Nucleus accumbens (tissue), 56 donors: Measurements from ENCODE around the gene ALG14.
A peak's percentile ranks its signal among the peaks of the same experiment; 100 is the strongest.
"Not testable (repeated sequence)": the region's sequence is repeated elsewhere in the genome, so short reads cannot be mapped to it uniquely, and the experiment has no call there.

ENCODE experiments used
- DNase-seq, 56 donors: peaks; one replicate each; lab custom pipeline; 2025; lab: John Stamatoyannopoulos, UW

The ALG14 gene

DNA sequence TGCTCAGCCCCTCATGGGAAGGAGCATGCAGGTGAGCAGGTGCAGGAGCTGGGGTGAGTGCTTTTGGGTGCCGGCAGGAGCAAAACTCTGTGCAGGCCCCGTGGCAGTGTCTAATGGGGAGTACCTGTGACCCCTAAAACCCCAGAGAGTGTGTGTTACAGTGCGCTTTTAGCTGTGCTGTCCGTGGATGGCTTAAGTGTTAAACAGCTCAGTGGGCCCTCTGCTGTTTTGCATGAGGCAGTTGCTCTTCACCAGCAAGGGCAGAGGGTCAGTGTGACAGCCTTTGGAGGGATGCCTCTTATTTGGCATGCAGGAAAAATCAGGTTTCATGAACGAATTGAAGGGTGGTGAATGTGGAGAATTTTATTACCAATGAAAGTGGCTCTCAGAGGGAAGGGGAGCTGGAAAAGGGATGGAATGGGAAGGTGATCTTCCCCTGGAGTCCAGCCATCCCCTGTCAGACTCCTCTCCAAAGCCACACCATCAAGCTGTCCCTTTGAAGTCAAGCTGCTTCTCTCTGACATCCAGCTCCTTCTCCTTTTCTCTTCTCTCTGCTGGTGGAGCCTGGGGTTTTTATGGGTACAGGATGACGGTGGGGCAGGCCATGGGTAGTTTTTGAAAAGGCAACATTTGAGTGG lies 17.0 kb upstream of the ALG14 start:
- no peak for DNase-seq

DNA sequence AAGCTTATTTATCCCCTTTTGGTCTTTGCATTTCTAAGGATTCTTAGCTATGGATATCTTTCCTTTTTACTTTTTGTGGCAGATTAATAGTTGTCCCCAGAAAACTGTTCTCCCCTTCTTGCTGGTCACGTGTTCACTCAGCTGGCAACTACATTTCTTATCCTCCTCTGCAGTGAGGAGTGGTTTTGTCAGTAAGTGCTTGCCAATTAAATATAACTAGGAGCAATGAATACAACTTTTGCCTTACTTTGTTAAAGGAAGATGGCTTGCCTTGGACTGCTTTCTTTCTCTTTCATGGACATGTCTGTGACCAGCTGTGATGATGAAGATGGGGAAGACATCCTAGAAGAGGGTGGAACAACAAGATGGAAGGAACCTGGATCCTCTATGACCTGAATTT lies 15.6 kb upstream of the ALG14 start:
- DNase-seq, result no peak

DNA sequence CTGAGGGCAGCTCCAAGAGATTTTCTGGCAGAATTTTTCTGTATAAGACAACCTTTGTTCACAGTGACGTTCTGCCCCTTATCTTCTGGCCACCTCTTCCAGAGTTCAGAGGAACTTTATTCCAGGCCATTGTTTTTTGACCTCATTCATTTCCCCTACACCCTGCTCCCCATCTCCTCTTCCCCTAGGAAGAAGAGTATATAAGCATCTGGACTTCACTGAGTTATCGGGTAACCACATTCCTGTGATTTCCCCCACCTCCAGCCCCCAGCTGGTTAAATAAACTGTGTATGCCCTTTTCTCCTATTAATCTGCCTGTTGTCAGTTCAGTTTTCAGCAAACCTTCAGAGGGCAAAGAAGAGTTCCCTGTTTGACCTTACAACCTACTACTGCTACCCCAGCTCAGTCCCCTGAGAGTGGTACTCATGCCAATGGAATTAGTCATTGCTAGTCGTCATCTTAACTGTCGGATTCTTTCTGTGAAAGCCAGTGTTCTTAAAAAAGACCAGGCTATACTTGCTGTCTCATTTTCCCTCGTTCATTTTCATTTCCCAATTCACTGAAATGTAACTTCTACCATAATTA lies 14.3 kb upstream of the ALG14 start:
- DNase-seq, result no peak

DNA sequence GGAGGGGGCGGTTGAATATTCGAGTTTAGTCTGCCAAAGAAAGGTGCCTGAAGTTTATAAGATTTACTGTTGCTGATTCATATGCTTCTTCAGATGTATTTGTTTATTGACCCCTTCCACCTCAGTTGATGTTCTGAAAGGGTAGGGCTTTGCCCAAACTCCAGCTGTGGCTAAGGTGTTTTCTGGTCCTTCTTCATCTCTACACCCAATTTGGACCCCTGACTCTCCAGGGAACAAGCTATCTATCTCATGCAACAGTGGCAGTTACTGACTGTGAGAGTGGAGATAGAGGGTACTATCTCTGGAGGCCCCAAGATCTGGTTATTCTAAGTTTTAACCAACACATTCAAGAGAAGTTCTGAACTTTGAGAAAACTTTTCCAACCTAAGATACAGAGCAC lies 12.6 kb upstream of the ALG14 start:
- no peak for DNase-seq

DNA sequence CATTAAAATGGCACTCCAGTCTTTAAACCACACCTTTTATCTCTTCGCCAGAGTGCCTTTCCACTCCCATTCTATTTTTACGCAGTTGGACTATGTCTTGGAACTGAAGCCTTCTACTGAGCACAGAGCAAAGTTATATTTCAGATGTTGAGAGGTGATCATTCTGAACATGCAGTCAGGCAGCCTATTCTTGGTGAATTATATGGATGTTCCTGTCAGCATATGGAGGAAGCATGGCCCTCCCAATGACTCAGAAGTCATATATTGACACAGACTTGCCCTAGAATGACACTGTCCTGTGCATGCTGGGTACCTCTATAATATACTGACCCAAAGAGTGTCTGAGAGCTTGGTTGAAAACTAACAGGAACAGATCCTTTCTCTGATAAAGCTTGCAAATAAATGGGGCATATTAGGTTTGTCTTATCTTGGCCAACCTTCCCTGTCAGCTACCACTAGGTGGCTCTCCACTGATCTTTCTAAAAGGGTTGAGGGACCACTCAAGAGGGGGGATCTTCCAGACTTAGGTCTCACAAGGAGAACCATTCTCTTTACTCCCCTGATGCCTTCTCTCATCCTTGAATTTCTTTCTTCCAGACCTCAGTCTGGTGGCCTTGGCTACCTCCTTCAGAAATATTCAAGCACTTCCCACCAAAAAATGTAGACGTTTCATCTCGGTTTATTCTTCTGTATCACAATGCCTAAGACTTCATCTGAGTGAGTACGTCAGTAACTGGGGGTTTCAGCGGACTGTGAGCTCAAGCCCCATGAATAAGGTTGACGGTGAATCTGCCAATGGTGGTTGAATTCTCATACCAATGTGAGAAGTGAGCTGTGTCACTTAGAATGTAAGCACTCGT lies 11.8 kb upstream of the ALG14 start:
- DNase-seq, result peak in 19 of 56 donors; percentile 1 to 44 (median 9)

DNA sequence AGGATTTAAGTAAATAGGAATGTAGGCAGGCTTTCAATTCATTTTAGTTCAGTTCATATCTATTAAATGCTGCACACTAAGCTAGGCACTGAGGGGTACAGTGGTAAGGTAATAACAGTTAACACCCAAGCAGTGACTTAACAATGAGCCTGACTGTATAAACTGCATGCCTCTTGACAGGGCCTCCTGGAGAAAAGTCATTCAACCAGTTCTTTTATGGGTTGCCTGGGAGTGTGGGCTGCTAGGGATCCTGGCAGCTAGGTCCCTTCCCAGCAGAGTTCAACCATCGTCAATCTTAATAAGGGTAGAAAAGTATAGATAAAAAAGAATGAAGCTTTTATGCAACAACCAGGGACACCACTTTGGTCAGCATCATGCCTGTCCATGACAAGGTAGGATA lies 8.1 kb upstream of the ALG14 start:
- DNase-seq, result no peak

DNA sequence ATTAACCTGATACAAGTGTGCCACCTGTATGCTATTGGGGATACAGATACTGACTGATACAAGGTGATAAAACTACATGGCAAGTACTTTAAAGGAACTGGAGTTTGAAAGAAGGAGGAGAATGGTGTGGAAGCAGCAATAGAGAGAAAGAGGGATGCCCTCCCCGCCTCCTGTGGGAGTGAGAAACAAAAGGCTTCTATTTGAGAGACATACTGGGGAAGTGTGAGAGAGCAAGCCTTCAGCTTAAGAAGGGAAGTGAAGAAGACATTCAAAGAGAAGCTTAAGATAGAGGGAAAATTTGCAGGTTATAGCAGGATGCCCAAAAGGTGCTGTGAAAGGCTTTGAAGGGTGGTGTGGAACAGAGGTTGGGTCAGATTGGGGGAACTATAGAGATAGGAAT lies 7.7 kb upstream of the ALG14 start:
- DNase-seq, result no peak

DNA sequence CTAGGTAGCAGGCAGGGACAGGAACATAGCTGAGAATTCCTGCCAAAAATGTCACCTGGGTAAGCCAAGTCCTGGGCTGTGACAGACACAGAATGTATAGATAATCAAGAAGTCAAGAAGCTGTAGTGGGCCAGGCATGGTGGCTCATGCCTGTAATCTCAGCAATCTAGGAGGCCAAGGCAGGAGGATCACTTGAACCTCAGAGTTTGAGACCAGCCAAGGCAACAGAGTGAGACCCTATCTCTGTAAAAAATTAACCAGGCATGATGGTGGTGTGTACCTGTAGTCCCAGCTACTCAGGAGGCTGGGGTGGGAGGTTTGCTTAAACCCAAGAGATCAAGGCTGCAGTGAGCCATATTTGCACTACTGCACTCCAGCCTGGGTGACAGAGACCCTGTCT lies 3.3 kb upstream of the ALG14 start:
- no peak for DNase-seq

DNA sequence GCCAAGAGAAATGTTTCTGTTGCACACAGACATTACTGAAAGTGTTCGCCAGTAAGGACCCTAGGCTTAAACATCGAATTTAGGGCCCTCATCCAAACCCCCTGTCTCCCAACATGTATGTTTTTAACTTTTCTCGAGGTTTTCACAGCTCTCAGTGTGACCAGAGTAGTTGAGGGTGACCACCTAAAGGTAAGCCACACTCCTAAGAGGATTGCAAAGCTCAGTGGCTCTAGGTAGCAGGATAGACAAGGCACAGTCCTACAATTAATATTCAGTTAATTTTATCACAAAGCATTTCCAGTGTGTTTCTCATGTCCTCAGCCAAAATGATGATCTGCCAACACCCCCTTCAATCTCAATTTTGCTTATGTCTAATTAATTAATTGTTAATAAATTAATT lies 695 bp upstream of the ALG14 start:
- no peak for DNase-seq

DNA sequence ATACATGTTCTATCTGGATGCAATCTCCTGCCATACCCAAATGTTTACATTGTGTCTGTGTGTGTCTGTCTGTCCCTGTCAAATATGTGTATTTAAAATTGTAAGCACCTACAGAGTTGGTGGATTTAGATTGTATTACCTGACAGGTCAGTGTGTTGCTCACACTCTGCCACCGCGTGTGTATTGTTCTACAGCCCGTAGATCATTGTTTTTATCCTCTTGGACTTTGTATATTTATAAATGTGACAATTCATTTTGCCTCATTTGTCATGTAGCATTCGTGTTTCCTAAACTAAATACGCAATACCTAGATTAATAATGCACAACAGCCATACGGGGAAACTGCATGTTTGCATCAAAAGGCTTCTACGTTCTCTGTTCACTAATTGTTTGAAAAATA lies 634 bp downstream of the ALG14 start:
- no peak for DNase-seq

DNA sequence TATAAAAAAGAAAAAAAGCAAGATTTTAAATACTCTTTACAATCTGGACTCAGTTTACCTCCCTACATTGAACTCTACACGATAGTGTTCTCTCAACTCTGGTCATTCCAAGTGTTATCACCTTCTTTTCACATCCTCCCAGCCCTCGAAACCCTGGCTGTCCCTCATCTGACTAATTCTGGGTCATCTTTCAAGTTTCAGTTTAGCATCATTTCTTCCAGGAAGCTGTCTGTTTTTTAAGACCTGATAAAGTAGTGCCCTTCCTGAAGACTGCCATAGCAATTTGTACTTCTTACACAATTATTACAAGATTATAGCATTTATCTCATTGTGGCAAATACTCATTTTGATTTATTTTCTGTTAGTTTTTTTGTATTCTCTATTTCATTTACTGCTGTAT lies 1.2 kb downstream of the ALG14 start:
- no peak for DNase-seq

DNA sequence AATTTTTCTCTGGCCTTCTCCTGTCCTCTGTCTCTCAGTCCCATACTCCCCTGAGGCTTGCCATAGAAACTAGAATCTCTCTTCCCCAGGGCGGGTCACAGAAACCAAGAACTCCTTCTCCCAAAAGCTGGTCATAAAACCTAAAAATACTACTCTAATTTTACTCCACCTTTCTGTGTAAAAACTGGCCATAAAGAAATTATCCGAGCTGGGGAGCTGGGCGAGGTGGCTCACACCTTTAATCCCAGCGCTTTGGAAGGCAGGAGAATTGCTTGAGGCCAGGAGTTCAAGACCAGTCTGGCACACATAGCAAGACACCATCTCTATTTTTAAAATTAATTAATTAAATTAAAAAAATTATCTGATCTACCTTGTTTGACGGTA lies 3.0 kb downstream of the ALG14 start:
- DNase-seq, result no peak

DNA sequence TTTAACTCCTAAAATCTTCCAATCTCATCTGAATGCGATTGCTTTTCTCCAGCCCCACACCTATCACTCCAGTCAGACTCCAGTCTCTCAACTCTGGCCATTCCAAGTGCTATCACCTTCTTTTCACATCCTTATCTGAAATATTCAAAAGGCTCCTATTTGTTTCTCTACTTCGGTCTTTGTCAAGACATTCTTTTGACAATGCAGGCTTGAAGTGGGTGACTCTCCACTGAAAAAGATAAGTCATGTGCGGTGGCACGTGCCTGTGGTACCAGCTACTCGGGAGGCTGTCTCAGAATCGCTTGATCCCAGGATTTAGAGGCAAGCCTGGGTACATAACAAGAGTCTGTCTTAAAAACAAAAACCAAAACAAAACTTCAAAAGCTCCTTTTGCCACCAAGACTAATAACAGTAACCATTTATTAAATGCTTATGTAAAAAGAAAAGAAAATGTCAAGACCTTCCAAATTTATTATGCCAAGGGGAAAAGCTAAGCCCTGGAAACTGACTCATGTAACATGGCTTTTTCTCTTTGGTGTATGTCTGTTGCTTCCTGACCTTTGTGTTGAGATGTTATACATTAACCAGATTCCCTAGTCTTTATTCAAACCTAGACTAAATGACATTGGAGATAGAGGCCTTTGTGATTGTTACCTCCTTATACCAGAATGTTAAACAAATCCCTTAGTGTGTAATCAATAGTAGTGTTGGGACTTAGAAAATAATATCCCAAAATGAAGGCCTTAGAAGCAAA lies 3.6 kb downstream of the ALG14 start:
- no peak for DNase-seq

DNA sequence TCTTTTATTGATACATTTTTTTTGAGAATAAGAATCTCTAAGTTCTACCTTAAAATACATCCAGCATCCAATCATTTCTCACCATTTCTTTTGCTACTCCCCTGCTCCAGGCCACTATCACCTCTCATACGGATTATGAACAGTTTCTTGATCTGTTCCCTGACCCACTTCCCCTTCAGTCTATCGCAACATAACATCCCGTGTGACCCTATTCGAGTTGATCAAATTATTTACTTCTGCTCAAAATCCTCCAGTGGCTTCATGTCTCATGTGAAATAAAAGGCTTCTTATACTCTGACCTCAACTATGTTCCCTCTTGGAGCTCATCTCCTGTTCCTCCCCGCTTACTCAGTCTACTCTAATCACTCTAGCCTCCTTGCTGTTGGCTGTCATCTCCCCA lies 5.2 kb downstream of the ALG14 start:
- no peak for DNase-seq

DNA sequence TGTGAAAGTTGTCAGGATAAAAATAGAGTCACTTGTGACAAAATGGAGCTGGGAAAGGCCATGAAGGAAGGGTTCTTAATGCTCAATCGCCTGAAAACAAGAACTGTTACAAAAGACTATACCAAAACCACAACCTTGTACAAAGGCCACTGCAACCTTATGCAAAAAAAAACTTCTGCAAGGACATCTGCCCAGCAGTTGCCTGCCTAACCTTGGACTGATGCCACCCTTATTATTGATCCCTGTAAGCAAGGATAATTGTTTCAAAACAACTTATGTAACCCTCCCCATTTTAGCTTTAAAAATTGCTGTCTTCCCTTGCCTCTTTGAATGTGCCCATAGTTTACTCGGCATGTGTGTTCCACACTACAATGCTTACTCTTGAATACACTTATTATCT lies 5.7 kb downstream of the ALG14 start:
- DNase-seq, result no peak

DNA sequence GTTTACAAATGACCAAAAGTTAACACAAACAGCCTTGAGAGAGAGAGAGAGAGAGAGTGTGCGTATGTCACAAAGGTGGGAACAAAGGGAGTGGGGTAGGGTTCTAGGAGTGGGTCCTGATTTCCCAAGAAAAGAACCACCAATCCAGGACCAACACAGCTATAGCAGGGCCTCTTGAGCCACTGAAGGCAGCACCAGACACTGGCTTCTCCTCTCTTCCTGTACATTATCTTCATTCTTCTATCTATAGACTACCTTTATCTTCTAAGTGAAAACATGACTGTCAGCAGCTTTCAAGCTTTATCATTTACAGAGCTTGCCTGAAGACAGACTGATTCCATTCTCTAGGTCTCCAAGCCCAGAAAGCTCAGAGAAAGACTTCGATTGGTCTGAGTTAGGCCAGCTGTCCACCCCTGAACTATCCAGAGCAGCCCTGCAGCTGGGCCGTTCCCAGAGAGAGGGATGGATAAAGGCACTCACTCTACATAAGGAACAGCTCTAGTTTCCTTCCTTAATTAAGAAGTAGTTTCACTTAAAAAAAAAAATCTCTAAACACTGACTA lies 11.2 kb downstream of the ALG14 start:
- no peak for DNase-seq

DNA sequence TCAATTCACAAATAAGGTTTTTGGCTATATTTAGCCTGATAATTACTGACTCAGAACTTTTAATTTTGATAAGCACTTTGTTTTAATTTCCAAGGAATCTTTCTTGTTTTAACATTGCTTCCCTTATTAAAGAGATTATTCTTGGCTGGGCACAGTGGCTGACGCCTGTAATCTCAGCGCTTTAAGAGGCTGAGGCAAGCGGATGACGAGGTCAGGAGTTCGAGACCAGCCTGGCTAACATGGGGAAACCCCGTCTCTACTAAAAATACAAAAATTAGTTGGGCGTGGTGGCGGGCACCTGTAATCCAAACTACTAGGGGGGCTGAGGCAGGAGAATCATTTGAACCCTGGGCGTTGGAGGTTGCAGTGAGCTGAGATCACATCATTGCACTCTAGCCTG lies 13.8 kb downstream of the ALG14 start:
- DNase-seq, result no peak

DNA sequence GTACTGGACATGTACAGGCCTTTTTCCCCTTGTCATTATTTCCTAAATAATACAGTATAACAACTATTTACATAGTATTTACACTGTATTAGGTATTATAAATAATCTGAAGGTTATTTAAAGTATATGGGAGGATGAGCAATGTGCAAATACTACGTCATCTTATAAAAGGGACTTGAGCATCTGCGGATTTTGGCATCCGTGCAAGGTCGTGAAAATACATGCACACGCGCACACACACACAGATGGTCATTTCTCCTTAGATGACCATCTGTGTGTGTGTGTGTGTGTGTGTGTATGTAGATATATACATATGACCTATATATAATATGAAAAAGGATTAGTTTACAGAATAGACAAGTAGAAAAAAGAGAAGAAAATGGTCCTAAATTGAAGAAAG lies 15.4 kb downstream of the ALG14 start:
- DNase-seq, result no peak

DNA sequence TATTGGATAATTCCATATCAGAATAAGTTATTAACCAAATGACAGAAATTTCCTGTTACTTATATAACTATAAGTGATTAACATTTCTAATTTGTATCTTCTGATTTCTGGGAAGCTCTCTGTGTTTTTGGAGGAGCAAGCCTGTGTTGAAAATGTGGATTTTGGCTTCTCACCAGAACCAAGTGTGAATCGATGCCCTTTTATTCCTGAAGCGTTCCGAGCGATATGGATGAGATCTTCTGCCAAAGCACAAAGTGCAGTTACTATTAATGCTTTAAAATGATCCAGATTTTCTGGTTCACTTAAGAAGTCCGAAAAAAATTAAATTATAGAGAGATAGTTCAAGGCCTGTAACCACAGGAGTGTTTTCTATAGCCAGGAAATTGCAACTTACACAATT lies 22.8 kb downstream of the ALG14 start:
- DNase-seq, result no peak

DNA sequence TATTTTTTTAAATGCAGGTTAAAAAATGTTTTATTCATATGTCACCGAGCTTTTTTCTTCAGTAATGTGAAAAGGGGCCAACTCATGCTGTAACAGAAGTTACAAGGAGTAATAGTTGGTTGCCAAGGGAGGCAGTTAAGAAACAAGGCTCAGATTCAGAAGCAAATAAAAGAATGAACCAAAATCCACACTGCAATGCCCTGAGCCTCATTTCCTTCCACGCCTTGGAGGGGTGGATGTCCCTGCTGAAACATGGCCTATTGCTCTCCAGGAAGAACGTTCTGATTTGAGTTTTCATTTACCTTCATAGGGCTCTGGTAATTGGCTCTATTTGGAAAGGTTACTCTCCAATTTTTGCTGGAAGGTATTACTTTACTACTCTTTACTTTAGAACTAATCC lies 24.4 kb downstream of the ALG14 start:
- DNase-seq, result no peak

DNA sequence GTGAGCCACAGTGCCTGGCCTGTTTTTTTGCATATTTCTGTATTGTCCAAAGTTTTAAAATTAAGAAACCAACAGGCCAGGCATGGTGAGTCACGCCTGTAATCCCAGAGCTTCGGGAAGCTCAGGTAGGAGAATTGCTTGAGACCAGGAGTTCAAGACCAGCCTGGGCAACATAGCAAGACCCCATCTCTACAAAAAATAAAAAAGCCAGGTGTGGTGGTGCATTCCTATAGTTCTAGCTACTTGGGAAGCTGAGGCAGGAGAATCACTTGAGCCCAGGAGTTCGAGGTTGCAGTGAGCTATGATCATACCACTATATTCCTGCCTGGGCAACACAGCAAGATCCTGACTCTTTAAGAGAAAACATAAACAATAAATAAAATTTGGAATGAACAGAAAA lies 25.1 kb downstream of the ALG14 start:
- not testable (repeated sequence) for DNase-seq
